CD4-positive, alpha-beta T cell treated with Interleukin-6 at 100 ng/mL for 8 hours (primary cell): Measurements from ENCODE around the gene HSF5.

ENCODE experiments used
- DNase-seq: peaks from one replicate; pipeline ENCODE4 v3.0.0-alpha.2; 2020; ENCODE audit warnings: mixed read lengths, low spot score

HSF5 gene

GRCh38 chr17:58487589-58488427, at the start of gene HSF5:
HSF5 (minus strand) TSS chr17:58488408; CDS start chr17:58488274, 134 bp downstream.
- DNase-seq, result peak; percentile 80

DNA sequence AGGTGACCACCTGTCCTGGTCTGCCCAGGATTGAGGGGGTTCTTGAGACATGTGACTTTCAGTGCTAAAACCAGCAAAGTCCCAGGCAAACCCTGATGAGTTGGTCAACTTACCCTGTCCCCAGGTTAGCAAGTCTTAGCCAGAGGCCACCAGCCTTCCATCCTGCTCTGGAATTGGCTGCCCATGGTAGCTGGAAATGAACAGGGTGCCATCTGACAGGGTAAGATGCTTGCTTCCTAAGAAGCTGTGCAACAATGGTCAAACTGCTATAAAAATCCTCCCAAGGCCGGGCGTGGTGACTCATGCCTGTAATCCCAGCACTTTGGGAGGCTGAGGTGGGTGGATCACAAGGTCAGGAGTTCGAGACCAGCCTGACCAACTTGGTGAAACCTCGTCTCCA, 49.1 kb upstream of the HSF5 start:
- no peak for DNase-seq

DNA sequence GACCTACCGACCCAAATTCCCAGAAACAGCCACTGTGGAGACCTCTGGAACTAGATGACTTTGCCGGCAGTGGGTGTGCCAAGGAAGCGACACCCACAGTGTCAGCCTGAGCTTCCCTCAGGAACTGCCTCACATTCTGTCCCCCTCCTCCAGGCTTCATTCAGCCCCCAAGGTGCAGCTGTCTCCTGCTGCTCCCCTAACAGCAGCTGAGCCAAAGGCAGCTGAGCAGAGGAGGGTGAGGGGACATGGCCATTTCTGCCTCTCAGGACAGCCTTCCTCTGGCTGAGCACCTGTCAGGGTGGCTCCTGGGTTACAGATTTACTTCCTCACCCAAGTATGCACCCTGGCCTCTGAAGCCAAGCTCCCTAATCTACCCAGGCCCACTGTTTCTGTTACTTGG, 48.3 kb upstream of the HSF5 start:
- DNase-seq, result no peak

GRCh38 chr17:58535431-58535830, 47.2 kb upstream of the HSF5 start:
- DNase-seq, result no peak

- no peak for DNase-seq
Measured at GRCh38 chr17:58534901-58535421, 46.8 kb upstream of the HSF5 start.

- no peak for DNase-seq
Measured at GRCh38 chr17:58534331-58534730, 46.1 kb upstream of the HSF5 start.

GRCh38 chr17:58533616-58534188, 45.5 kb upstream of the HSF5 start:
- no peak for DNase-seq

- DNase-seq, result no peak
Measured at GRCh38 chr17:58532555-58532951, 44.3 kb upstream of the HSF5 start.

DNA sequence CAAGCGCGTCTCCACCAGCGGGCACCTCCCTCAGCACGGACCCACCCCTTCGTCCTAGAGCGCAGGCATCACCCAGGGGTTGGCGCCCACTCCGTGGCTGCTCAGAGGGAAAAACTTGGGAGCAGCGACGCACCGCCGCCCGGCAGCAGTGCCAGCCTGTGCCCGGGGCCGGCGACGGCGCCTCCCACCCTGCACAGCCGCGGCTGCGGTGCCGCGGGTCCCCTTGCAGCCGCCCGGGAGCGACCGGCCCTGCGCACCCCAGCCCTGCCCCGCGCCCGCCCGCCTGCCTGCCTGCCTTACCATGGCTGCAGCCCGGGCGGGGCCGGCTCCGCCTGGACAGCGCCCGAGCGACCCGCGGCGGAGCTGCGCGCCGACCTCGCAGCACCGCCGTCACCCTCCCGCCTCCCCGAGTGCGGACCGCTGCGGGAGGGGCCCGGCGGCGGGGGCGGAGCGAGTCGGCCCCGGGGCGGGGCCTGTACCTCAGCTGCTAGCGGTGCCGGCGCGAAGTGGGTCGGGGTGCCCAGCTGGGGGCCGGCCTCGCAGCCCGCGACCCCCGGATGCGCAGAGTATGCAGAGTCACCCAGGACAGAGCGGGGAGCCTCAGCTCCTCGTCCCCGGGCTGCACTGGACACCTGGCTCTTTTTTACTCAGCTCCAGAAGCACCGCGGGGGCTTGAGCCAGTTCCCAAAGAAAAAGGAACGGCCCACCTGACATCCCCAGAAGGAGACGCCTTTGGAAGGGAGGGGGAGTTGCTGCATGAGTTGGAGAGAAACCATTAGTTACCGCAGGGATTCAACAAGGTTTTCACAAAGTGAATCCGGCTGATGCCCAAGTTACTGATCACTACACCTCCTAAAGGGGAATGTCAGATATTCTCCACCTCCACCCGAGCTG, 43.7 kb upstream of the HSF5 start:
- DNase-seq, result peak; percentile 50

- DNase-seq, result no peak
Measured at GRCh38 chr17:58531122-58531521, 42.9 kb upstream of the HSF5 start.

DNA sequence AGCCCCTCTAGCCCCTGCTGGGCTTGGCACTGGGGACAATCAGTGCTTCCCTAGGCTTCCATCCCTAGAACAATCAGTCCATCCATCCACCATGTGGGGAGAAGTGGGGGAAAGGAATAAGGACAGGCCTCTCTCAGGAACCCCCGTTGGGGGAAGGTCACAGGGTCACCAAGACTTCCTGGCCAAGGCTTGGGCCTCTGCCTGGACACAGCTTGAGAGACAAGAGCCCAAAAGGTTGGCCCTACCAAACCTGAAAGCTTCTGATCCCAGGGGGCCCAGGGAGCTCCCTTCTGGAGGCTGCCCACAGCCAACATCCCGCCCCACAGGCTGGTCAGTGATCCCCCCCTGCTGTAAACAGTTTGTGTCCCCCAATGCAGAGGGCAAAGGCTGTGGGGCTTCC, 42.4 kb upstream of the HSF5 start:
- DNase-seq, result no peak

DNA sequence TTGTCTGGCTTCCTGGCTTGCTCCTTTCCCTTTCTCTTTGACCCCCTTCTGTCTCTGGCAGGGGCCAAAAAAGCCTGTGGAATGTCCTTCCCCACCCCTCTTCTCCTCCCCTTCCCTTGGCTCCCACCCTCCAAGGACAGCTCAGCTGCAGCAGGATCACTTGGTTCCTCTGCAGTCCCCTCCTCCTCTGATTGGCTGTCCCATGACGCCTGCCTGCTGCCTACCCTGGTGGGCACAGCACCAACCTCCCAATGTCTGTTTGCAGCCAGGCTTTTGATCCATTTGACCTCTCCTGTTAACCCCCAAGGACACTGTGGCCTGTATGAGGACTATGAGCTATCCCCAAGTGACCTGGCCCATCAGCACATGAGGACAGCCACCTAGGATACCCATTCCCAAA, 41.1 kb upstream of the HSF5 start:
- no peak for DNase-seq

- no peak for DNase-seq
Measured at GRCh38 chr17:58528443-58528842, 40.2 kb upstream of the HSF5 start.

GRCh38 chr17:58527949-58528348, 39.7 kb upstream of the HSF5 start:
- DNase-seq, result no peak

DNA sequence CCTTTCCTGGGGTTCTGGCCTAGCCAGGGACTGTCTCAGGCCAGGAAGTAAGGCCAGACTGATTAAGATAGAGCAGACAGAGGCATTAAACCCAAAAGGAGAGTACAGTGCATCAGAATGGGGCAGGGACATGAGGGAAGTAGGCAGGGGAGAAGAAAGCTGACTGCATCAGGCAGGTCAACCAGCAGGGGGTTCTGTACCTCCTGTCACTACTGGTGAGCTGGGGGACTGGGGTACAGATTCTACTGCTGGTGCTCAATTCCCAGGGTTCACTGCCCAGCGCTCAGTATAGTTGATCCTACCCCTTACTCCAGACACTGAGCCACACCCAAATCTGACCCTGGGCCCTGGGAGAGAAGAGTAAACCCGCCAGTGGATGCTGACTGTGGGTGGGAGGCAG, 39.1 kb upstream of the HSF5 start:
- no peak for DNase-seq

- DNase-seq, result no peak
Measured at GRCh38 chr17:58525239-58525638, 37.0 kb upstream of the HSF5 start.

- DNase-seq, result no peak
Measured at GRCh38 chr17:58521680-58522079, 33.5 kb upstream of the HSF5 start.

DNA sequence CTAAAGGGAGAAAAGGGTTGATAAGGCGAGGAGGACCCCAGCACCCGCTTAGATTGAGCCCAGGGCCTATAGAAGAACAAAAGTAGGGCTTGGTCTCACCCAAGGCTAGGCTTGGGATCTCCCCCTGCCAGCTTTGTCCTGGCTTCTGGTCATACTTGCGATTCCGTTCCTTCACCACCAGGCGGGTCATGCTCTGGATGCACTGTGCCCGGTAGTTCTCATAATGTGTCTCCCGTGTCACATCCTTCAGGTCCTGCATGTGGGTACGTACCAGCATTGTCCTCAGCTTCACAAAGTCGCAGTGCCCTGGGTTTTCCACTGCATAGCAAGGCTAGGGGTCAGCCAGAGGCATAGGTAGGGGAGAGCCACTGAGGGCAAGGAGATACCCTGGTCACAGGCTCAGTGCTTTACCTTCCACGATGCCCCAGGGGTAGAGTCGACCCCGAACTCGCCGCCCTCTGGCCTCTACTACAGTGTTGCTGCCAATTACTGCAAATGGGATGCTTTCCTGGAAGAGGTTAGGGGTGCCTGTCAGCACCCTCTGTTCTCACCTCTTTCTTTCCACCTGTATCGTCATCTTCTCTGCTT, 32.7 kb upstream of the HSF5 start:
- no peak for DNase-seq

GRCh38 chr17:58517928-58518609, 29.9 kb upstream of the HSF5 start:
- peak; percentile 100 for DNase-seq

GRCh38 chr17:58517378-58517927, 29.2 kb upstream of the HSF5 start:
- DNase-seq, result no peak
